NCI-H748 (cell line): Measurements from ENCODE around the gene UBR7.
"Not testable (repeated sequence)": the region's sequence is repeated elsewhere in the genome, so short reads cannot be mapped to it uniquely, and the experiment has no call there.

ENCODE experiments used
- DNase-seq: peaks from one replicate; lab custom pipeline; 2025; ENCODE audit not compliant: unreplicated experiment; lab: John Stamatoyannopoulos, UW

The UBR7 gene

DNA sequence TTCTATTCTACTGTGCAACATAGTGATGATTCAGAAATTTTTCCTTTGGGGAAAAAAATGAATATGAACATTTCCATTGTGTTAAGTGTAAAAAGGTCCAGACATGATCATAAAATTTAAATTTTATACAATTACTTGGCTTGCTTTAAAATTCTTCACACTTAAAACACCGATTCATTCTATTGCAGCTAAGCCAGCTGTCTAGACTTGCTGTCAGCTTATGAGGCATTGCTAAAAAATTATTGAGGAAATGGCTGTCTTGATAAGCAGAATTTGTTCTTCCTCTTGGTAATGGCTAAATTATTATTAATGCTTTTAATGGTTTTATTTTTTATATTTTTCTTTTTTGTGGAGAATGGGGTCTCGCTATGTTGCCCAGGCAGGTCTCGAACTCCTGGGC is 20.1 kb upstream of the UBR7 start:
- no peak for DNase-seq

DNA sequence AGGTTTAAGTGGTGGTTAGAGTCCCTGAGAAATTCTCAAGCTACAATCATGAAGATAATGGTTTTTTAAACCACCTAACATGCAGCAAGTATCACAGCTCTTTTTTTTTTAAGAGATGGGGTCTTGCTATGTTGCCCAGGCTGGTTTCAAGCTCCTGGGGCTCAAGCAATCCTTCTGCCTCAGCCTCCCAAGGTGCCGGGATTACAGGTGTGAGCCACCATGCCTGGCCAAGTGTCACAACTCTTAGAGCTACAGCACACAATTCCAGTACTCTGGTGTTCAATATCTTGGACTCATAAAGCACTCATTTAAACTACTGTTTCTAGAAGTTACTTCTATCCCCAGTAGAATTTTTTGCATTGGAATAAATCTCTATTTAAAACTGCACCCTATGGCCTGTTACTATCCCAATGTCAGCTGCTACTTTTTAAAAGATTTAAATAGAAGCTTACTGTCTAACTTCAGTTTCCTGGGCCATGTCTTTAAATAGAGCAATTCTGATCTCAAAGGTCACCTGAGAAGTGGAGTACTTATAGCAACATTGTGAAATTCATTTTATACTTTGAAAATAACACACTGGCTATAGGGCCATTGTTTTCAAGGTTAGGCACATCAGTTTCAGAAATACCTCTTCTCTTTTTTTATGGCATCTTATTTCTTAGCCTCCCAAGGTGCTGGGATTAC is 11.6 kb upstream of the UBR7 start:
- DNase-seq = no peak

DNA sequence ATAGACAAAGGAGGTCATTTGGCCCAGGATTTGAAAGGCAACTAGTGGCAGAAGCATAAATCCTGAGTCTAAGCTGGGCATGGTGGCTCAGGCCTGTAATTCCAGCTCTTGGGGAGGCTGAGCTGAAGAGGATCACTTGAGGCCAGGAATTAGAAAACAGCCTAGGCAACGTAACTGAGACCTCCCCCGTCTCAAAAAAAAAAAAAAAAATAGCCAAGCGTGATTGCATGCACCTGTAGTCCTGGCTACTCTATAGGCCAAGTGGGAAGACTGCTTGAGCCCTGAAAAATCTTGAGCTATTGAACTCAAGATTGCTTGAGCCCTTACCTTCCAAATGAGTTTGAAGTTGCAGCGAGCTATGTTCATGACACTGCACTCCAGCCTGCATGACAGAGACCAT is 8.0 kb upstream of the UBR7 start:
- no peak for DNase-seq

DNA sequence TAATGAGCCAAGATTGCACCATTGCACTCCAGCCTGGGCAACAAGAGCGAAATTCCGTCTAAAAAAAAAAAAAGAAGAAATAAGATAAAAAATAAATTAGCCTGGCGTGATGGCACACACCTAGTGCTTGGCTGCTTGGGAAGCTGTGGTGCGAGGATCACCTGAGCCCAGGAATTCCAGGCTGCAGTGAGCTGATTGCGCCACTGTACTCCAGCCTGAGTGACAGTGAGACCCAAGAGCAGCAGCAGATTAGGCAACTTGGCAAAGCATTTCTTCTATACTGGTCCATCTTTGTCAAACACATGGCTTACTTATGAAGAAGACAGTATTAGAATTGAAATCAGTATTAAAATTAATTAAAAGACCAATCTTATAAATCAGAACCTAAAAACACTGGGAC is 6.5 kb upstream of the UBR7 start:
- no peak for DNase-seq

DNA sequence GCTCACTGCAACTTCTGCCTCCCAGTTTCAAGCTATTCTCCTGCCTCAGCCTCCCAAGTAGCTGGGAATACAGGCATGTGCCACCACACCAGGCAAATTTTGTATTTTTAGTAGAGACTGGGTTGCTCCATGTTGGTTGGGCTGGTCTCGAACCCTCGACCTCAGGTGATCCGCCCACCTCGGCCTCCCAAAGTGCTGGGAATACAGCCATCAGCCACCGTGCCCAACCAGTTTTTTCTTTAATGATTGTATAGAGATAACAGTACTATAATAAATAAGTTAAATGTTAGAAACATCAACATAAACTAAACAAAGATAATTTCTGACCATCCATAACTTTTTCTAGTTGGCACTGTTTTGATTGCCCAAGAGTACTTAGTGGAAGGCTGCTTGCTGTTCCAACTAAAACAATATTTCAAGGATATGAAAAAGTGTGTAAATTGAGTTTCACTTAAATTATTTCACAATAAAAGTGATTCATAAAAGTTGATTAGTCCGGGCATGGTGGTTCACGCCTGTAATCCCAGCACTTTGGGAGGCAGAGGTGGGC is 5.8 kb upstream of the UBR7 start:
- no peak for DNase-seq

DNA sequence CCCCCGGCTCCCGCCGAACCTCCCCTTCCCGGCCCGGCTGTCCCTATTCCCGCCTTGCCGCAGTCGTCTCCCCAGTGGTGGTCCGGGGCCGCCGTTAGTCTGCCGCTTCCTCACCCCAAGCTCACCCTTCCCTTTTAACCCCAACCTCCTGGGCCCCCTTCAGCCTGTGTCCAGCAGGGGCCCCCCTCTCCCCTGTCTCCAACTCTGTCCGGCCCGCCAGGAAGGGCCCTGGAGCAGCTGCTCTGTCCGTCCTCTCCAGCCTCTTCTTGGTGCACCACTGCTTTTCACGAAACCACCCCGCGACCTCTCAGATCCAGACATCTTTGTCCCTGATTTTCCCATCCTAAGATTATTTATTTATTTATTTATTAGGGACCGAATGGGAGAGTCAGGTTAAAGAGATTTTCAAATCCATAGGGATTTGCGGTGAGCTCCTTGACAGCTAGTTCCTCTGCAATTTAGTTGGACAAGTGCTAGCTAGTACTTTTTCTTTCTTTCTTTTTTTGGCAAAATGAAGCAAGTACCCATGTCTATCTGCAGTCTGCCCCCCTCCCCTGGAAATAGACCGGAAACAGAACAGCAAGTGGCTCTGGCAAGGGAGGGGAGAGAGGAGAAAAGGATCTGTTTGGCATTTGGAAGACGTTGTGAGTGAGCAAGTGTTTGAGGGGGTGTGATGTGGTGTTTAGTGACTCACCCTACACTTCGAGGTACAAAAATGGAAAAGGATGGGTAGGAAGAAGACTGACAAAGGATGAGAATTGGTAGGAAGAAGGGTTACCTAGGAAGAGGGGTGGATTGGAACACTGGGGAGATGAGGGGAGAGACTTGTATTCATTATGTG is 632 bp downstream of the UBR7 start:
- DNase-seq = peak; percentile 74

DNA sequence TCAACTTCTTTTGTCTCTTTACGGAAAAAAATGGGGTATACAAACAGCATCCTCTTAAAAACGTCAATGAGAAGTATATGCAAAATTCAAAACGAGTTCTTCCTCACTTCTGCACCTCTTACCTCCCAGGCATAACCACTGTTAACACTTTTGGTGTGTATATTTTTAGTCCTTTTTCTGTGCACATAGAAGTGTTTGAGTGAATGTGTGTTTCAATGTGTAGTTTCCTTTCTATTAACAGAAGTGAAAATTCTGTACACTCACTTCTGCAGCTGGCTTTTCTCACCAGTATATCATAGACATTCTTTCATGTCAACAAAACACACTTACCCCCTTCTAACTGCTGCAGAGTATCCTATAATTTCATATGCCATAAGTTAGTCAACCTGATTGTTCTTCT is 5.4 kb downstream of the UBR7 start:
- no peak for DNase-seq

DNA sequence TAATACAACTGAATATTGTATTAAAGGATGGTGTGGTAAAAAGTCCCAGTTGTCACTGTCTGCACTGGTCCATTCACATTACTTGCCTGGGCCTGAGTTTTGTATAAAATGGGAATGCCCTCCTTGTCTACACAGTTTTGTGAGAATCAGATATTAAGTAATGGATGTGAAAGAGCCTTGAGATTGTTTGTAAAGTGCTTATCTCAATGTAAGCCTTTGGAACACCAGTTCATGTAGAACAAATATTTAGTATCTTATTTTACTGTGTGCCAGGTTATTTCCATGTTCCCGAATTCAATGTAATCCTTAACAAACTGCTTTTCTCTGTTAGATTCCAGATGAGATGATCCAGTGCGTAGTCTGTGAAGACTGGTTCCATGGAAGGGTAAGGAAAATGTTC is 7.5 kb downstream of the UBR7 start:
- no peak for DNase-seq

DNA sequence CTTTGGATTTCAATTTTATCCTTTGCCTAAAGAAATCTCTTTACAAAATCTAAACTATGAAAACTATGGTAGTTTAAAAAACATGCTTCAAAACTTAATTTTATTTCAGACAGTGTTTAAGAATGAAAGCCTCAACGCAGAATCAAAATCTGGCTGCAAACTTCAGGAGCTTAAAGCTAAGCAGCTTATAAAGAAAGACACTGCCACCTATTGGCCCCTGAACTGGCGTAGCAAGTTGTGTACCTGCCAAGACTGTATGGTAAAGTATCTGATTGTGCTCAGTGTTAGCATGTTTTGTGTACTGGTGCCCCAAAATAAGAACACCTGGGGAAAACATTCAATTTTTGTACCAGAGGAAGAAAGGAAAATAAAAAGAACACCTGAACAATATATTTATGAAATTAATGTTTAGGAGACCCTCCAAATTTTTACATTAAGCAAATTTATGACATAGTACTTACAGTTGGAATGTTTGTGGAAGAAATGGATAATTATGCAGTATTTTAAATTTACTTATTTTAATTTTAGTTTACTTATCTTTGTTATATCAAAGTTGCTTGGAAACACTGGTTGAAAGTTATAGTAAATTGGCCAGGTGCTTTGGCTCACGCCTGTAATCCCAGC is 12.2 kb downstream of the UBR7 start:
- DNase-seq = peak; percentile 77

DNA sequence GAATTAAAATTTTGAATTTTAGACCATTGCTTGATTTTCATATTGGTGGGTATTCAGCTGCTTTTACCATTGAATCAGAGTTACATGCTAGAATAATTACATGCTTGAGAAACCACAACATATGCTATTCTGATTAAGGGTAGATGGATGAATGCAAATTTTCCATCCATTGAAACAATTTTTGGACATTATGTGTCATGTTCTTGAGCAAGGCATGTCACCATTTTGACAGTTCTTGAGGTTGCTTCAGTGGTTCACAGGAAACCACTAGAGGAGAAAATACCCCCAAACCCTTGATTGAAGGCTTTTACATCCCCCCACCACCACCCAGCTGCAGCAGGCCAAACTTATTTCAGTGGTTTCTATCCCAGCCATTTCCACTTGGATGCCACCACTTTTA is 13.5 kb downstream of the UBR7 start:
- no peak for DNase-seq

DNA sequence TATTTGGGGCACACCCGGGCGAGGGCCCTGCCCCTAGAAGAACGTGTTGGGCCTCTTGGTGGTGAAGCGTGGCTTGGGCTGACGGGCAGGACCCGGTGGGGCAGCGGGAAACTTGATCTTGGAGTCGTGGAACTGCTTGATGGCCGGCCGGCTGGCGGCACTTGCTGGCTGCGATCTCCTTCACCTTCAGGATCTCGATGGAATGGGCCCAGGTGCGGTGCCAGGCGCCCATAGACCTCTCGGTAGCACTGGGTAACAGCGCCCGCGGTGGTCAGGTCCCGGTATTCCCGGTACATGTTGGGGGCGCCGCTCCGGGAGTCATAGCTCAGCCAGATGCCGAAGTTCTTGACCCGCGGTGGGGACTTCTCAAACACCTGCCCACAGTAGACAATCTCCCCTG is 16.5 kb downstream of the UBR7 start:
- DNase-seq = no peak

DNA sequence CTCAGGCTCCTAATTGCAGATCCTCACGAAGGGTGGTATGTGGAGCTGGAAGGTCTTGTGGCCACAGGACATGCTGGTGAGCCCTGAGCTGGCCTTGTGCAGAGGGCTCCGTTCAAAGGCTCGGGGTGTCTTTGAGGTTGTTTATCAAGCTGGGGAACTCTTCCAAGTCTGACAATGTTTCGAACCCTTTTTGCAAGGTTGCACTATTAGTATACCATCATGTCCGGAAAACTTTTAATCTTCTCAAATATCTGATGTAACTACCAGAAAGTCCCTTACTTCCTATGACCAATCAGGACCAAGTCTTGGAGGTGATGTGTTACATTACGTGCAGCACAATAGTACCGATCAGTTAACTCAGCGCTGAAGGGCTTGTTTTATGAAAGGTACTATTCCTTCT is 21.5 kb downstream of the UBR7 start:
- no peak for DNase-seq

DNA sequence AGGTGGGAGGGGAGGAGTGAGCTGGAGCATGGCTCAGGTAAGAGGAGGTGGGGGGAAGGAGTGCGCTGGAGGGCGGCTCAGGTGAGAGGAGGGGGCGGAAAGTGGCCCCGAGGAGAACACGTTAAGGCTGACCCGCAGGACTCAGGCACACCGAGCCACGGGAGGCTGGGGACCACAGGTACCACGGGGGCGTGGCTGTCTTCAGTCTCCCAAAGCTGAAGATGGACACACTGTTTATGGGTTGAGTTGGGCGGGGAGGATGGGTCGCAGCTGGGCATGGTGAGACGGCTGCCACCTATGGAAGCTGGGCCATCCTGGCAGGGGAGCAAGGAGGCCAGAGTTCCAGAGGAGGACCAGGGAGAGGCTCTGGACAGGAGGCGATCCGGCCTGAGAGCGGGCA is 23.5 kb downstream of the UBR7 start:
- peak; percentile 25 for DNase-seq

DNA sequence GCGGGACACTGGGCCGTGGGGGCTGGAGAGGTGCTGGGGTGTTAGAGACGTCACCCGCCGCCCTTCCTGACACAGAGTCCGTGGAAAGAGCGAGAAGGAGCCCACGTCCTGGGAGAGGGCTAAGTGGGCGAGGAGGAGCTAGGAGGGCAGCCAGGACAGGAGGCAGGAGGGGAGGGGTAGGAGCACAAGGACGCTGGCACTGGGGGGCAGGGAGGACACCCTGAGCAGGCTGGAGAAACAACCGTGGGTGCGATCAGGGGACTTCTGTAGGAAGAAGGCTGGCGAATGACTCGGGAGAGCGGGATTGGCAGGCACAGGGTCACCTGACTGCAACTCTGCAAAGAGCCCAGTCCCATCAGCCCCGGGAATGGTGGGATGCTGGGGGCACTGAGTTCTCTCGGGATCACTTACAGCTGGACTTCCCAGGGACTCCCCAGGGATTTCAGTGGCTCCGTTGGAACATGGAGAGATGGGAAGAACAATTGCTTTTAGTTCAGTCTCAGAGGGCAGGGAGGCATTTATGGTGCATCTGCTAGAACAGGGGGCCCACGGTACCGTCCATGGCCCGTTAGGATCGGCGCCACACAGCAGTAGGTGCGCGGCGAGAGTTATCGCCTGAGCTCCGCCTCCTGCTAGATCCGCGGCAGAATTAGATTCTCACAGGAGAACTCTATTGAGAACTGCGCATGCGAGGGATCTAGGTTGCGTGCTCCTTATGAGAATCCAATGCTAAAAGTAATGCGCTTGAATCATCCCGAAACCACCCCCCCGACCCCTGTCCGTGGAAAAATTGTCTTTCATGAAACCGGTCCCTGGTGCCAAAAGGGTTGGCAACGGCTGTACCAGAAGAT is 24.3 kb downstream of the UBR7 start:
- peak; percentile 70 for DNase-seq

DNA sequence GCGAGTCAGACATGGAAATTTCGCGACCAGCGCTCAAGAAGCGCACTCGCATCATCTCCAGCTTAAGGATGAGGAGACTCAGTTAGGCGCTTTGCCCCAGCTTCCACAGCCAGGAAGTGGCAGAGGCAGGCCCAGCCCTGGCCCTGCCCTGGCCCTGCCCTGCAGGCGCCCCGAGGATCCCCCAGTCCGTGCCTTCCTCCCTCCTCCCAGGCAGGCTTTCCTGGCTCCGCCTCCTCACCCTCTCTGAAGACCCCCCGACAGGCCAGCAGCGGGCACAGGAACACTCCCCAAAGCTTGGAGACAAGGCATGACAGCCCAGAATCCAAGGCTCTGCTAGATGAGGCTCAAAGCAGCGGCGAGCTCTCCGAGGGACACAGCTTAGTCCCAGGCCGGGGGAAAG is 25.1 kb downstream of the UBR7 start:
- DNase-seq = no peak

DNA sequence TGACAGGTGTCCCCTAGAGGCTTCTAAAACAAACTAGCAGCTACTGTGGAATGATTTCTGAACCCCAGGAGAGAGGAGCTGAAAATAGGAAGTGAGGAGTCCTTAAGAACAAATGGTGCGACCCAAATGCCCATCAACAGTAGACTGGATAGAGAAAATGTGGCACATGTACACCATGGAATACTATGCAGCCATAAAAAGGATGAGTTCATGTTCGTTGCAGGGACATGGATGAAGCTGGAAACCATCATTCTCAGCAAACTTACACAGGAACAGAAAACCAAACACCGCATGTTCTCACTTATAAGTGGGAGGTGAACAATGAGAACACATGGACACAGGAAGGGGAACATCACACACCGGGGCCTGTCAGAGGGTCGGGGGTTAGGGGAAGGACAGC is 26.0 kb downstream of the UBR7 start:
- DNase-seq = not testable (repeated sequence)

DNA sequence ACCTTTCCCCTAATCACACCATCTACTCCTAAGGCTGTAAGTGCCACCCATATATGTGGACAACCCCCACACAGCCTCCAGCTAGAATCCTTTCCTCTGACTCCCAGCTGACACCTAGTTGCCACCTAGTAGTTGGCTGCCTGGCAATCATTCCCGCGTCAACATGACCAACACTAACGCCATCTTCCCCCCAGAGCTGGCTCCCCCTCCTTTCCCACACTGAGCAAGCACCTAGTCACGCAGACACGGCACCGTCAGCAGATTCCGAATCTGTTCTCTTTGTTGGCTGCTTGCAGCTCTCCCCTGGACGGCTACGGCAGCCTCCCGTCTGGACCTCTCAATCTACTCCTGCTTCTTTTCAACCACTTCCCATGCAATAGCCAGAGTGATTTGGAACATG is 27.7 kb downstream of the UBR7 start:
- DNase-seq = peak; percentile 61

DNA sequence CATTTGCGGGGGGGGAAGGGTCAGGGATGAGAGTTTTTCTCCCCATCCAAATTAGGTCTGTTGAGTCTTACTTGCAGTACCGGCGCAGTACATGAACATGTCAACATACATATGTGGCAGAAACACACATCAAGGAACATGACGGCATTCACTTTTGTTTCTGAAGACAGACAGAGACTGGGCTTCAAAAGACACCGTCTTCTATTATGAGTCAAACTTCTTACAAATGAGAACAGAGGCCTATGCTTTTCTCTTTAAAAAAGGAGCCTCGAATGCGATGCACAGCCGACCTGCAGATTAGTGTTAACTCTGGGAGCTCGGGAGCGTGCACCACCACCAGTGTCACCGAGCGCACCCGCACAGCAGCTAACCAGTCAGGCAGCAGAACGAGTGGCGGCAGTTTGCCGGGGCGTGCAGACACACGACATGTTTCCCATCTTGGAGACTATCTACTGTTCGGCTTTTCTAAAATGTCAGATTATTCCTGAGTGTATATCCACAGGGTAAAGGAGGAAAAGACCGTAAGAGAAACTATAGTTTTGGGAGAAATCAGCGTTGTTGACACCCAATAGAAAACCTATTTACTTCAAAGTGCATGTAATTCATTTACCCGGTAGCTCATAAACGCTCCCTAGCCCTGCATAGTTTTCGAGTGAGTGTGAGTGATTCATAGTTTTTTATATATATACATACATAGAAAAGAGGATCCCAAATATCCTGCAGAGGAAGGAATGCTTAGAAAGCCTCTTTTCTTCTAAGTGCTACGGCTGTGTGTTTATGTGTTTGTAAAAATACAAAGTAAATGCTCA is 33.0 kb downstream of the UBR7 start:
- no peak for DNase-seq

DNA sequence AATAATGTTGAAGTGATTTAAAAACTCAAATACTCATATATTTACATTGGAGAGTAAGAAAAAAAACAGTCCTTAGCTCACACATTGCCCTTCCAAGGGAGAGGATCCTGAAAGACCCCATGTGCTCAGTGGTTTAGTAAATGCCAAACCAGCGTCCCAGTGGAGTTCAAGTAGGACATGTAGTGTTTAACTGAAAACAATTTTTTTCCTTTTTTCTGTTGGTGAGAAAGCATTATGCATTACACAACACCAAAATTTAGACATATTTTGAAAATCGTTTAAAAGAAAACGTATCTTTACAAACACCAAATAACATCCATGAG is 33.6 kb downstream of the UBR7 start:
- no peak for DNase-seq

DNA sequence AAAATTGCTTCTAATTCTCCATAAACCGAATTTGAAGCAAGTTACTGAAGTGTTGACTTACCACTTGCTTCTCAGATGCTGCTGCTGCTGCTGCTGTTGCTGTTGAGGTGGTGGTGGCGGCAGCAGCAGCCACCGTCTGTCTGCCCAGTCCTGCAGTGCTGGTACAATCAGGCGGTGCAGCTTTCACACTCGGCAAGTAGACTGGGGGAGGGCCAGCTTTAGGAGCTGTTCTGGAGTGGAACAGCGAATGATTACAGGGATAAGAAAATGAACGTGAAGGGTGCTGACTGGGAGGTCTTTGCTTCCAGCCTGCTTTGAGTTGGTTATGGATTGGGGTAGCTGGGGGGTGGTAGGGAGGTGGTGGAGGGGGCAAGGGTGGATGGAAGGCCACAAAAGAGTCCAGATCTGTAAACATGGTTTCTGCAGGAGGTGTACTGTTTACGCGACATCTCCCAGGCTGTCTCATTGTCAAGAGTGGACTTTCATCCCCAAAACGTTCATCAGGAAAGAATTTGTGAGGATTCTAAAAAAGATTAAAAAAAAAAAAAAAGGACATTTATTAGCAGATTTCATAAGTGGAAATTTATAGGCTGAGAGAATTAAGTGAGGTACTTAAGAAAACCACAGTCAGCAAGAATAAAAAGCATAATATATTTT is 38.8 kb downstream of the UBR7 start:
- DNase-seq = no peak
